CD4-positive, alpha-beta memory T cell (primary cell): ENCODE measurements around the gene SPG11. TPM values are rescaled to one million over a fixed set of nuclear protein-coding genes. Genes with fewer than 3 reads are reported as not detected.

Experiments
- CTCF ChIA-PET: fragments of 350-600 bp; sonication (Branson Sonifier 250); formaldehyde crosslinking; loops from one replicate; lab custom pipeline; 2021; ENCODE audit warnings: inconsistent platforms; ENCODE audit not compliant: partially characterized antibody; lab: Charles Lee
- POLR2A ChIA-PET: fragments of 350-600 bp; sonication (Branson Sonifier 250); formaldehyde crosslinking; loops from one replicate; lab custom pipeline; 2021; ENCODE audit not compliant: partially characterized antibody; lab: Charles Lee
- DNase-seq, 5 donors: peaks; one replicate each; pipeline versions ENCODE4 v3.0.0 to v3.0.0-alpha.2; 2020 to 2022; ENCODE audit warnings: mixed read lengths in 1 of 5
- H3K27ac ChIP-seq: one replicate; pipeline ENCODE4 v1.7.0; 2013; ENCODE audit warnings: low read depth, low read length
- H3K27me3 ChIP-seq: 2 replicates; pipeline ENCODE4 v1.7.0; 2013; ENCODE audit warnings: mild to moderate bottlenecking, low read length, moderate library complexity; ENCODE audit not compliant: insufficient read depth
- H3K36me3 ChIP-seq: 2 replicates; pipeline ENCODE4 v1.7.0; 2013; ENCODE audit warnings: mild to moderate bottlenecking, low read length, moderate library complexity; ENCODE audit not compliant: insufficient read depth
- H3K4me1 ChIP-seq: 2 replicates; pipeline ENCODE4 v1.7.0; 2013; ENCODE audit warnings: mild to moderate bottlenecking, low read length, moderate library complexity; ENCODE audit not compliant: insufficient read depth
- H3K4me3 ChIP-seq, 2 donors: one replicate each; pipeline ENCODE4 v1.7.0; 2013; ENCODE audit warnings: low read length in 2 of 2, mild to moderate bottlenecking in 1 of 2
- H3K9me3 ChIP-seq, 2 donors: one replicate each; pipeline ENCODE4 v1.7.0; 2013; ENCODE audit warnings: low read length in 2 of 2, control low read depth in 1 of 2; ENCODE audit not compliant: control insufficient read depth in 1 of 2
- H3K27ac Mint-ChIP-seq, 7 donors: one replicate each; pipeline ENCODE4 v1.8.0; 2020 to 2021; ENCODE audit warnings: mixed read lengths in 7 of 7, mild to moderate bottlenecking in 6 of 7, inconsistent platforms in 3 of 7, moderate library complexity in 3 of 7
- H3K27me3 Mint-ChIP-seq, 2 donors: one replicate each; pipeline ENCODE4 v1.8.0; 2020 to 2021; ENCODE audit warnings: mixed read lengths in 2 of 2
- H3K36me3 Mint-ChIP-seq, 2 donors: one replicate each; pipeline ENCODE4 v1.8.0; 2020 to 2021; ENCODE audit warnings: mixed read lengths in 2 of 2, inconsistent platforms in 1 of 2, mild to moderate bottlenecking in 1 of 2
- H3K4me1 Mint-ChIP-seq, 4 donors: one replicate each; pipeline ENCODE4 v1.8.0; 2020 to 2021; ENCODE audit warnings: mixed read lengths in 4 of 4, mild to moderate bottlenecking in 1 of 4
- H3K4me3 Mint-ChIP-seq, 8 donors: one replicate each; pipeline ENCODE4 v1.8.0; 2020 to 2021; ENCODE audit warnings: mixed read lengths in 8 of 8, mild to moderate bottlenecking in 7 of 8, moderate library complexity in 6 of 8, inconsistent platforms in 3 of 8
- H3K9me3 Mint-ChIP-seq, 8 donors: one replicate each; pipeline ENCODE4 v1.8.0; 2020 to 2021; ENCODE audit warnings: mixed read lengths in 8 of 8, mild to moderate bottlenecking in 5 of 8, inconsistent platforms in 3 of 8, moderate library complexity in 1 of 8
- intact Hi-C: fragments of 100-400 bp; cut with micrococcal nuclease; formaldehyde crosslinking; loops from one replicate; pipeline ENCODE4 v1.15.1; 2023
- polyA plus RNA-seq, 2 donors: library from polyadenylated mRNA; unstranded; fragments of 300-500 nt; fragmentation: Illumina TruSeq; gene quantifications; one replicate each; pipeline ENCODE4 v1.2.3, GENCODE V29; 2021
- total RNA-seq, 2 experiments: library from RNA; stranded (reverse); gene quantifications; one replicate each; pipeline ENCODE4 v1.2.3, GENCODE V29; 2021

The SPG11 gene
- total and polyA plus RNA-seq, 4 experiments from 2014 or later, result 12.2 to 121 (median 69.3) TPM

DNA sequence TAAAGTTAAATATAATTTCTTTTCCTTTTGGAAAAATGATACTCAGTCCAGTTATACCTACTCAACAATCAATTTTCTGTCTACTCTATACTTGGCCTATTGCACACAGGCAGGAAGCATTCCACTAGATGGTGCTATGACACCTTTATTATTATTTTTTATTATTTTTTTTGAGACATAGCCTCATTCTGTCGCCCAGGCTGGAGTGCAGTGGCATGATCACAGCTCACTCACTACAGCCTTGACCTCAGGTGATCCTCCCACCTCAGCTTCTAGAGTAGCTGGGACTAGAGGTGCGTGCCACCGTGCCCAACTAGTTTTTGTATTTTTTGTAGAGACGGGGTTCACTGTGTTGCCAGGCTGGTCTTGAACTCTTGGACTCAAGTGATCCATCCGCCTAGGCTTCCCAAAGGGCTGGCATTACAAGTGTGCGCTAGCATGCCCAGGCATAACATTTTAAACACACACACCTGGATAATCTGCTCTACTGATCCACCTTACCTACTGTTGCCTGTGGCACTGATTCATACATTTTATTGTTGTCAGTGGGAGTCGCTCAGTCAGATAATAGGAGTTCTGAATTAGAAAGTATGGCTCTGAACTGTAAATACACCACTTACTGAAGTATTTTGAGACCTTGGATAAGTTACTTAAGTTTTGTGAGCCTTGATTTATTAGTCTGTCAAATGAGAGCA is 70.3 kb downstream of the SPG11 start:
- Histone ChIP-seq H3K4me1 (peaks cover 19% of the 10 kb centered on the region), H3K27ac (no peak overlapping the region), H3K36me3 (peaks cover 40% of the 10 kb centered on the region), H3K27me3 (no peaks in the 10 kb centered on the region), H3K9me3 (no peaks in the 10 kb centered on the region), H3K4me3 (no peak overlapping the region)
- H3K4me1 Mint-ChIP-seq, result peaks cover 8 to 31% (median 17%) of the 10 kb centered on the region in 4 donors
- no peak overlapping the region for H3K4me3 Mint-ChIP-seq
- intact Hi-C loops, result loop anchor here (1.0 to 5.0 kb wide), 5 partner anchors 70 to 444 kb away; partner anchors contain the start of gene SPG11
- peaks cover 36 to 64% of the 10 kb centered on the region in 2 donors for H3K36me3 Mint-ChIP-seq
- ChIA-PET CTCF (interaction anchor here (0.6 to 7.9 kb wide), 35 partner anchors 8 to 1372 kb away, joined by 3 to 107 read pairs (median 4); partner anchors contain the start of genes SPG11 and TRIM69), POLR2A (interaction anchor here (0.9 to 2.3 kb wide), 8 partner anchors 70 to 145 kb away, joined by 3 to 15 read pairs (median 4); partner anchors contain the start of genes B2M, PATL2, SPG11 and TRIM69)
- DNase-seq, result peak in 4 of 5 donors; percentile 58 to 61 (median 60)
- no peaks in the 10 kb centered on the region for H3K9me3 Mint-ChIP-seq
- no peaks in the 10 kb centered on the region for H3K27me3 Mint-ChIP-seq
- H3K27ac Mint-ChIP-seq, result peak overlapping the region in 5 of 7 donors; percentile 62 to 83 (median 78)

DNA sequence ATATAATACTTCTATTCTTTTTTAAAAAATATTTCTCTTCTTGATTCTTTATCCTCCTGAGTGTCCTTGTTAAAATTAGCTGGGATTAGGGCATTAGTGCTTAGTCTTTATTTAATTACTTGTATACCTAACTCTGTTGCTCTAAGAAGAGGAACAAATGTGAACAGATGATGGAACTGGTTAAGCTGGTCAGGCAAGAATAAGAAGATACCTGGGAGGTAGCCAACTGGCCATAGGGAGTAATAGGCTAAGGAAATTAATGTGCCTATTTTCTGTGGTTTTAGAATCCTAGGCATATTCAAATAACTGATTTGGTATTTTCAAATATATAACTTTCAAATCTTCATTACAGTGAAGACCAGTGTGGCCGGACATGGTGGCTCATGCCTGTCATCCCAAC is 72.1 kb downstream of the SPG11 start:
- H3K4me1 ChIP-seq, result peaks cover 6% of the 10 kb centered on the region
- Mint-ChIP-seq H3K9me3 (no peaks in the 10 kb centered on the region), H3K4me1 (peaks cover 3 to 16% (median 8%) of the 10 kb centered on the region in 4 donors), H3K4me3 (no peak overlapping the region), H3K27me3 (no peaks in the 10 kb centered on the region), H3K27ac (no peak overlapping the region), H3K36me3 (peaks cover 35 to 62% of the 10 kb centered on the region in 2 donors)
- H3K9me3 ChIP-seq, result no peaks in the 10 kb centered on the region
- POLR2A ChIA-PET, result interaction anchor here (0.7 to 2.3 kb wide), 2 partner anchors 72 to 119 kb away, joined by 3 to 15 read pairs; partner anchors contain the start of gene SPG11
- no peak overlapping the region for H3K4me3 ChIP-seq
- no peak overlapping the region for H3K27ac ChIP-seq
- CTCF ChIA-PET, result interaction anchor here (0.9 to 7.9 kb wide), 9 partner anchors 8 to 262 kb away, joined by 3 to 107 read pairs (median 11); partner anchors contain the start of gene TRIM69
- H3K36me3 ChIP-seq, result peaks cover 43% of the 10 kb centered on the region
- intact Hi-C loops, result loop anchor here (5.0 kb wide), 2 partner anchors 261 to 331 kb away; no protein-coding TSS in a partner anchor
- DNase-seq, result no peak
- no peaks in the 10 kb centered on the region for H3K27me3 ChIP-seq

DNA sequence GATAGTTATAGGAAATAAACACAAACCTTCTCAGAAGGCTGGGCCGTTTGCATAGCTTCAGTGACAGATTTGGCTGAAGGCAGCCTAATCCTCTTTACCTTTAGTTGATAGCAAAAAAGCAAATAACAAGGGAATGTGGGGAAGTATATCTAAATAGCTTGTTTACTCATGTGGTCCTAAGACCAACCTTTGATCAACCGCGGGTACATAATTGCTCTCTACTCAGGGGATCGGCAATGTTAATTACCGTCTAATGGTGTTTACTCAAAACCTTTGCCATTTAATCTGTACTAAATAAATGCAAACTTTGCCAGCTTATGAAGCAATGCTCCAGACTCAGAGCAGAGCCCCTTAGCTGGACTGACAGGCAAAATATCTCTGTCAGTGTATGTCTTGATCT is 74.9 kb downstream of the SPG11 start:
- Mint-ChIP-seq H3K4me1 (peaks cover 5 to 11% (median 7%) of the 10 kb centered on the region in 4 donors), H3K27me3 (no peaks in the 10 kb centered on the region), H3K4me3 (no peak overlapping the region), H3K27ac (peak overlapping the region in 3 of 7 donors; percentile 19 to 42 (median 34)), H3K9me3 (no peaks in the 10 kb centered on the region), H3K36me3 (peaks cover 40 to 67% of the 10 kb centered on the region in 2 donors)
- ChIA-PET CTCF (interaction anchor here (1.1 to 7.9 kb wide), 6 partner anchors 12 to 263 kb away, joined by 3 to 107 read pairs (median 6); partner anchors contain the start of gene TRIM69), POLR2A (interaction anchor here (1.1 to 2.4 kb wide), 7 partner anchors 9 to 131 kb away, joined by 3 to 8 read pairs (median 3); partner anchors contain the start of genes B2M, PATL2 and SPG11)
- no peak overlapping the region for H3K4me3 ChIP-seq
- no peak overlapping the region for H3K27ac ChIP-seq
- peaks cover 51% of the 10 kb centered on the region for H3K36me3 ChIP-seq
- no peaks in the 10 kb centered on the region for H3K27me3 ChIP-seq
- DNase-seq, result no peak
- H3K9me3 ChIP-seq, result no peaks in the 10 kb centered on the region
- H3K4me1 ChIP-seq, result peaks cover 5% of the 10 kb centered on the region
- intact Hi-C loops, result no loop called here

DNA sequence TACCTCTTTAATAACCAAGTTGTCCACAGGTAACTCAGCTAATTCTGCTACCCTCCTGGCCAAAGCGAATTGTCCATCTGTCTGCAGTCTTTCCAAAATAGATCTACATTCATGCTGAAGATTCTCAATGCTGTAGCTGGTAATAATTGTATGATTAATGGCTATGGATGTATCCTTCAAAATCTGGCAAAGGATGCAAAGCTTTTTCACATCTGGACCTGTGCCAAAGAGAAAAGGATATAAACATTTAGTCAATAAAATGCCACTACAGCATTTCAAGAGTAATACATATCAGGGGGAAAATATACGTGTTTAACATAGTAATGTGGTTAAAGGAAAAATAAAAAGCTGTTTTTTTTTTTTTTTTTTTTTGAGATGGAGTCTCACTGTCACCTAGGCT is 77.8 kb downstream of the SPG11 start:
- H3K27me3 Mint-ChIP-seq, result no peaks in the 10 kb centered on the region
- intact Hi-C loops, result no loop called here
- peak overlapping the region in 1 of 7 donors; percentile 31 for H3K27ac Mint-ChIP-seq
- peaks cover 44 to 69% of the 10 kb centered on the region in 2 donors for H3K36me3 Mint-ChIP-seq
- peaks cover 36% of the 10 kb centered on the region for H3K36me3 ChIP-seq
- no peak overlapping the region for H3K27ac ChIP-seq
- no peaks in the 10 kb centered on the region for H3K9me3 Mint-ChIP-seq
- ChIA-PET POLR2A (interaction anchor here (0.6 to 3.0 kb wide), 2 partner anchors 28 to 127 kb away, joined by 3 to 25 read pairs; partner anchors contain the start of genes B2M and PATL2), CTCF (interaction anchor here (0.6 to 7.6 kb wide), 12 partner anchors 9 to 267 kb away, joined by 3 to 97 read pairs (median 4); partner anchors contain the start of gene TRIM69)
- peaks cover 4 to 19% (median 10%) of the 10 kb centered on the region in 4 donors for H3K4me1 Mint-ChIP-seq
- H3K4me3 Mint-ChIP-seq, result no peak overlapping the region
- no peak for DNase-seq
- H3K4me3 ChIP-seq, result no peak overlapping the region
- no peaks in the 10 kb centered on the region for H3K9me3 ChIP-seq
- no peaks in the 10 kb centered on the region for H3K27me3 ChIP-seq
- H3K4me1 ChIP-seq, result no peaks in the 10 kb centered on the region

DNA sequence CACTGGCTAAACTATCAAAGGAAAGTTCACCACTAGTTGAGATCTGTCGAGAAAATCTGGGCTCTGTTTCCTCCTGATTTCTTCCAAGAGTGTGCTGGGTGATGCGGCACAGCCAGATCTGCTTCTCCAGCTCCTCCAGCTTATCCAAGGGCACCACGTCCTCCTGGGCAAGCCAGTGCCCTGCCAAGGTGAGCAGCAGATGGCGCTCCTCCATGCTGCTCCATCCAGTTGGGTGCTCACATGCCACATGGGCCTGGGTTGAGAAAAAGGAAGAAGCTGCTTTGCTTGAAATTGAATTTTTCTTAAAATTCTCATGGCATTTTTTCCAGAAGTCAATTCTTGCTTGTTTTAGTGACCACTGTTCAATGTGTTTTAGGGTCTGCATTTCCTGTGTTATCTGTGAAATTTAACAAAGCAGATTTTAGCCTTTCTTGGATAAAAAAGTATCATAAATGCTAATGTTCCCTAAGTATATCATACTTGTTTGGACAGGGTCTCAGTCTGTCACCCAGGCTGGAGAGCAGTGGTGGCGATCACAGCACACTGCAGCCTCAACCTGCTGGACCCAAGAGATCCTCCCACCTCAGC is 79.2 kb downstream of the SPG11 start:
- intact Hi-C loops, result no loop called here
- CTCF ChIA-PET, result interaction anchor here (0.6 to 7.6 kb wide), 20 partner anchors 8 to 453 kb away, joined by 3 to 97 read pairs (median 6); partner anchors contain the start of genes SPG11 and TRIM69
- H3K4me3 Mint-ChIP-seq, result no peak overlapping the region

DNA sequence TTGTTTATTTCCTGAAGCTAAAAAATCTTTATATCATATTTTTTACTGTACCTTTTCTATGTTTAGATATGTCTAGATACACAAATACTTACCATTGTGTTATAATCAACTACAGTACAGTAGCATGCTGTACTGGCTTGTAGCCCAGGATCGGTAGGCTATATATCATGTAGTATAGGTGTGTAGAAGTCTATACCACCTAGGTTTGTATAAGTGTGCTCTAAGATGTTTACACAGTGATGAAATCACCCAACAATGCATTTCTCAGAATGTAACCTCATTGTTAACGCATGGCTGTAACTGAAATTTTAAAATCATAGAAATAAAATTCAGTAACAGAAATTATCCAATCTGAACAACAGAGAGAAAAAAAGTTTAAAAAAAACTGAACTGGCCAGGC is 83.4 kb downstream of the SPG11 start:
- H3K4me3 Mint-ChIP-seq, result no peak overlapping the region
- no peak overlapping the region for H3K27ac Mint-ChIP-seq
- CTCF ChIA-PET, result interaction anchor here (0.7 to 9.3 kb wide), 7 partner anchors 7 to 190 kb away, joined by 3 to 97 read pairs (median 4); partner anchors contain the start of genes PATL2 and TRIM69
- no peak overlapping the region for H3K4me3 ChIP-seq
- H3K9me3 Mint-ChIP-seq, result no peaks in the 10 kb centered on the region
- no peaks in the 10 kb centered on the region for H3K27me3 Mint-ChIP-seq
- no peak for DNase-seq
- H3K27ac ChIP-seq, result no peak overlapping the region
- H3K36me3 ChIP-seq, result peaks cover 6% of the 10 kb centered on the region
- POLR2A ChIA-PET, result interaction anchor here (1.1 to 2.8 kb wide), 6 partner anchors 84 to 209 kb away, joined by 3 to 27 read pairs (median 5); partner anchors contain the start of genes B2M, PATL2, SPG11 and TRIM69
- intact Hi-C loops, result no loop called here
- H3K4me1 ChIP-seq, result peaks cover 14% of the 10 kb centered on the region
- no peaks in the 10 kb centered on the region for H3K27me3 ChIP-seq
- peaks cover 12 to 35% (median 25%) of the 10 kb centered on the region in 4 donors for H3K4me1 Mint-ChIP-seq
- H3K9me3 ChIP-seq, result no peaks in the 10 kb centered on the region
- peaks cover 25 to 38% of the 10 kb centered on the region in 2 donors for H3K36me3 Mint-ChIP-seq

More for the DNA sequence above, 79.2 kb downstream of the SPG11 start:
- peaks cover 5 to 19% (median 12%) of the 10 kb centered on the region in 4 donors for H3K4me1 Mint-ChIP-seq
- POLR2A ChIA-PET, result interaction anchor here (1.0 to 3.0 kb wide), 5 partner anchors 79 to 204 kb away, joined by 3 to 25 read pairs (median 7); partner anchors contain the start of genes B2M, PATL2 and SPG11
- Histone ChIP-seq H3K4me1 (peaks cover 2% of the 10 kb centered on the region), H3K4me3 (no peak overlapping the region), H3K27me3 (no peaks in the 10 kb centered on the region), H3K9me3 (no peaks in the 10 kb centered on the region), H3K36me3 (peaks cover 26% of the 10 kb centered on the region), H3K27ac (no peak overlapping the region)
- H3K27ac Mint-ChIP-seq, result peak overlapping the region in 6 of 7 donors; percentile 12 to 86 (median 62)
- H3K36me3 Mint-ChIP-seq, result peaks cover 37 to 60% of the 10 kb centered on the region in 2 donors
- peak; percentile 46 to 53 (median 52) for DNase-seq
- H3K9me3 Mint-ChIP-seq, result no peaks in the 10 kb centered on the region
- H3K27me3 Mint-ChIP-seq, result no peaks in the 10 kb centered on the region
